GM19099 (cell line): ENCODE data around the gene EPC2.

ENCODE experiments used
- POLR2A ChIP-seq: IDR thresholded peaks from 3 replicates; pipeline ENCODE4 v1.6.1; 2011; ENCODE audit warnings: low read depth; ENCODE audit not compliant: insufficient read length; ENCODE audit errors: extremely low read depth

EPC2 gene

GRCh38 chr2:148701039-148701438 lies 56.5 kb downstream of the EPC2 start:
- TF ChIP-seq POLR2A: no peak

- no peak for TF ChIP-seq POLR2A
These were observed 57.3 kb downstream of the EPC2 start for GRCh38 chr2:148701877-148702276.

- no peak for TF ChIP-seq POLR2A
These were observed 57.9 kb downstream of the EPC2 start for GRCh38 chr2:148702475-148702874.

- TF ChIP-seq POLR2A: no peak
These were observed 59.7 kb downstream of the EPC2 start for GRCh38 chr2:148704247-148704646.

- no peak for TF ChIP-seq POLR2A
These were observed 71.9 kb downstream of the EPC2 start for GRCh38 chr2:148716378-148716920.

GRCh38 chr2:148718039-148718438 lies 73.5 kb downstream of the EPC2 start:
- TF ChIP-seq POLR2A: no peak

- no peak for TF ChIP-seq POLR2A
These were observed 74.7 kb downstream of the EPC2 start for GRCh38 chr2:148719195-148719749.

GRCh38 chr2:148719941-148720436 lies 75.4 kb downstream of the EPC2 start:
- no peak for TF ChIP-seq POLR2A

- TF ChIP-seq POLR2A: no peak
These were observed 76.0 kb downstream of the EPC2 start for GRCh38 chr2:148720501-148721001.

GRCh38 chr2:148721520-148721931 lies 77.0 kb downstream of the EPC2 start:
- TF ChIP-seq POLR2A: no peak

GRCh38 chr2:148721991-148722777 lies 77.6 kb downstream of the EPC2 start:
- TF ChIP-seq POLR2A: no peak

GRCh38 chr2:148725564-148725963 lies 81.0 kb downstream of the EPC2 start:
- TF ChIP-seq POLR2A: no peak

- TF ChIP-seq POLR2A: no peak
These were observed 81.7 kb downstream of the EPC2 start for GRCh38 chr2:148726228-148726627.

- TF ChIP-seq POLR2A: no peak
These were observed 85.5 kb downstream of the EPC2 start for GRCh38 chr2:148730085-148730484.

- TF ChIP-seq POLR2A: no peak
These were observed 93.2 kb downstream of the EPC2 start for GRCh38 chr2:148737742-148738141.
